ENCODE measurements around the gene ZBTB8OS. TPM values are rescaled to one million over a fixed set of nuclear protein-coding genes. Genes with fewer than 3 reads are reported as not detected.

The ZBTB8OS gene
- total and polyA plus RNA-seq, 8 donors: 36.0 to 45.0 (median 38.3) TPM

- intact Hi-C loops (cut with DNase I): no loop called here
- H3K36me3 ChIP-seq: peaks cover 0 to 13% of the 10 kb centered on the region in 2 donors
- H3K27me3 ChIP-seq: no peaks in the 10 kb centered on the region
- ATAC-seq: no peak
- no peak for DNase-seq
- no peaks in the 10 kb centered on the region for H3K9me3 ChIP-seq
- no peak overlapping the region for H3K4me3 ChIP-seq
- TF ChIP-seq CTCF (IDR thresholded peaks at IDR 0.05): no peak
- peaks cover 0 to under 1% of the 10 kb centered on the region in 2 donors for H3K4me1 ChIP-seq
- H3K27ac ChIP-seq: no peak overlapping the region
These were observed 43.6 kb downstream of the ZBTB8OS start for GRCh38 chr1:32606565-32607371.

GRCh38 chr1:32605711-32606424 is 44.5 kb downstream of the ZBTB8OS start:
- DNase-seq: peak in 1 of 4 donors; percentile 74

GRCh38 chr1:32600034-32600433 is 50.3 kb downstream of the ZBTB8OS start:
- TF ChIP-seq CTCF (IDR thresholded peaks at IDR 0.05): no peak
- ATAC-seq: no peak
- intact Hi-C loops (cut with DNase I): no loop called here
- no peaks in the 10 kb centered on the region for H3K4me1 ChIP-seq
- no peak for DNase-seq
- peaks cover 0 to 19% of the 10 kb centered on the region in 2 donors for H3K36me3 ChIP-seq
- H3K27me3 ChIP-seq: no peaks in the 10 kb centered on the region
- no peak overlapping the region for H3K4me3 ChIP-seq
- H3K27ac ChIP-seq: no peak overlapping the region
- no peaks in the 10 kb centered on the region for H3K9me3 ChIP-seq

More at GRCh38 chr1:32605711-32606424, 44.5 kb downstream of the ZBTB8OS start:
- H3K9me3 ChIP-seq: no peaks in the 10 kb centered on the region
- H3K4me3 ChIP-seq: no peak overlapping the region
- H3K36me3 ChIP-seq: peaks cover 0 to 13% of the 10 kb centered on the region in 2 donors
- TF ChIP-seq CTCF (IDR thresholded peaks at IDR 0.05): no peak
- H3K27ac ChIP-seq: no peak overlapping the region
- H3K4me1 ChIP-seq: no peaks in the 10 kb centered on the region
- intact Hi-C loops (cut with DNase I): no loop called here
- no peak for ATAC-seq
- H3K27me3 ChIP-seq: no peaks in the 10 kb centered on the region

- no peaks in the 10 kb centered on the region for H3K27me3 ChIP-seq
- no peak for TF ChIP-seq CTCF (IDR thresholded peaks at IDR 0.05)
- H3K36me3 ChIP-seq: peaks cover 0 to 25% of the 10 kb centered on the region in 2 donors
- no peak overlapping the region for H3K4me3 ChIP-seq
- intact Hi-C loops (cut with DNase I): no loop called here
- DNase-seq (no peak), ATAC-seq (no peak)
- no peak overlapping the region for H3K27ac ChIP-seq
- H3K9me3 ChIP-seq: no peaks in the 10 kb centered on the region
- peaks cover 0 to 3% of the 10 kb centered on the region in 2 donors for H3K4me1 ChIP-seq
These were observed 57.4 kb downstream of the ZBTB8OS start for GRCh38 chr1:32592943-32593342.

GRCh38 chr1:32580348-32581017 is 69.9 kb downstream of the ZBTB8OS start:
- no peaks in the 10 kb centered on the region for H3K27me3 ChIP-seq
- no peak for ATAC-seq
- H3K36me3 ChIP-seq: no peaks in the 10 kb centered on the region
- TF ChIP-seq CTCF (IDR thresholded peaks at IDR 0.05): no peak
- intact Hi-C loops (cut with DNase I): no loop called here
- no peaks in the 10 kb centered on the region for H3K4me1 ChIP-seq
- no peak for DNase-seq
- no peak overlapping the region for H3K27ac ChIP-seq
- no peaks in the 10 kb centered on the region for H3K9me3 ChIP-seq
- no peak overlapping the region for H3K4me3 ChIP-seq

Measured in left lung (tissue), 10 donors.